ENCODE measurements around the gene FGFBP1. TPM values are rescaled to one million over a fixed set of nuclear protein-coding genes. Genes with fewer than 3 reads are reported as not detected.

The FGFBP1 gene
- total and polyA plus RNA-seq, 2 experiments from 2014 or later = not detected

DNA sequence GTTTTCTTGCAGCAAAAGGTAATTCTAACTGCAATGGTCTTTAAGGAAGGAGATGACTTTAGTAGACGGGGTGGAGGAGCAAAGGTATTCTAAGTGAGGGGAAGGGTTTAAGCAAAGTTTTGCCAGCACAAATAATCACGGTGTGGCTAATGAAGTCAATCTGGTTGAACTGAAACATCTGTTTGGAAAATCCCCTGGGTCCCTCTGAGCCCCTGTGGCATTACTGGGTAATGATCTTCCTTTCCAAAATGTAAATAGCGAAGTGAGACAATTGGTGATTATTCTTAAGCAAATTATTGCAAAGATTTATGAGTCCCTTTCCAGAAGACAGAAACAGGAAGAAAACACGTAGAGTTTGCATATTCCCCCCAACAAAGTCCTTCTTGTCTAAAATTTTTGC, 47.2 kb downstream of the FGFBP1 start:
- Histone ChIP-seq H3K4me1 (ENCODE audit: insufficient read depth) (peaks cover 23% of the 10 kb centered on the region), H3K9me2 (ENCODE audit: insufficient read depth) (no peaks in the 10 kb centered on the region), H4K20me1 (ENCODE audit: insufficient read depth) (no peaks in the 10 kb centered on the region), H3K4me3 (no peak overlapping the region), H3K4me2 (ENCODE audit: unreplicated experiment) (no peak overlapping the region), H3F3A (ENCODE audit: insufficient read depth) (peaks cover 24% of the 10 kb centered on the region), H3K9ac (no peak overlapping the region), H3K79me2 (ENCODE audit: insufficient read depth) (no peaks in the 10 kb centered on the region), H3K27me3 (replicated peaks; ENCODE audit: insufficient read depth) (0 out of 2 replicates have a peak, but pooled peaks cover 5% of the 10 kb centered on the region), H2AFZ (no peak overlapping the region), H3K36me3 (ENCODE audit: low read depth) (no peaks in the 10 kb centered on the region), H3K27ac (no peak overlapping the region), H3K9me3 (ENCODE audit: low read depth) (no peaks in the 10 kb centered on the region)
- WGBS, 2 experiments (ENCODE audit: low coverage in 1 of 2, low lambda C conversion rate in 2 of 2, missing lambda C conversion rate in 2 of 2) = 39 to 50% methylated on average over 4 of the region's 4 CpGs
- TF ChIP-seq EZH2 (IDR thresholded peaks at IDR 0.05; ENCODE audit: insufficient read depth, poor library complexity, severe bottlenecking) (no peak), EZH2phosphoT487 (IDR thresholded peaks at IDR 0.05; ENCODE audit: insufficient read depth, low read depth) (no peak)
- DNase-seq = no peak
- in situ Hi-C loops (cut with MboI) = no loop called here

DNA sequence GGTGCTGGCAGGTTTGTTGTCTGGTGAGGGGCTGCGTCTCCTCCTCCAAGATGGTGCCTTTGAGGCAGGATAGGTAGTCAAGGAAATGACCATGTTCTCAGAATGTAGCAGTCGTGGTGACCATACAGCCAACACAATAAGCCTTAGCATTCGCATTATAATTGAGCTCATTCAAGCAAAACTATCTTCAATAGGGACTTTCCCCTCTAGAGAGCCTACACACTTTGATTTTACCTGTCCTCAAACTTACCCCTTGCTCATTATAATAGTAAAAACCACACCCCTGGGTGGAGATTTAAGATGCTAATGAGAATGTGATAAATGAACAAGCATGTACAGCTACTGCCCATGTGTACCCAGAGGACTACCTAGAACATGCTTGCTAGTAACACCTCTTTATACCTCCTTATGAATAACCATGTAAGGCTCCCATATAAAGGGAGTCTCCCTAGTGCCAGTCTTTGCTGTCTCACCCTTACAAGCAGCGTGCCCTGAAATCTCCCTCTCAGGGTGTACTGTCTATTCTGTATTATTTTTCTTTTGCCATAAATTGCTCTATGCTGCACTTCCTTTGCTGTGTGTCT, 48.2 kb downstream of the FGFBP1 start:
- Histone ChIP-seq H3K79me2 (ENCODE audit: insufficient read depth) (no peaks in the 10 kb centered on the region), H3K36me3 (ENCODE audit: low read depth) (no peaks in the 10 kb centered on the region), H3K4me1 (ENCODE audit: insufficient read depth) (peaks cover 19% of the 10 kb centered on the region), H3K27me3 (replicated peaks; ENCODE audit: insufficient read depth) (0 out of 2 replicates have a peak, but pooled peaks cover 5% of the 10 kb centered on the region), H4K20me1 (ENCODE audit: insufficient read depth) (no peaks in the 10 kb centered on the region), H3F3A (ENCODE audit: insufficient read depth) (peaks cover 17% of the 10 kb centered on the region), H3K9ac (no peak overlapping the region), H3K27ac (no peak overlapping the region), H3K4me2 (ENCODE audit: unreplicated experiment) (no peak overlapping the region), H3K4me3 (no peak overlapping the region), H3K9me2 (ENCODE audit: insufficient read depth) (no peaks in the 10 kb centered on the region), H2AFZ (no peak overlapping the region), H3K9me3 (ENCODE audit: low read depth) (no peaks in the 10 kb centered on the region)
- in situ Hi-C loops (cut with MboI) = no loop called here
- no peak for DNase-seq
- TF ChIP-seq EZH2 (IDR thresholded peaks at IDR 0.05; ENCODE audit: insufficient read depth, poor library complexity, severe bottlenecking) (no peak), EZH2phosphoT487 (IDR thresholded peaks at IDR 0.05; ENCODE audit: insufficient read depth, low read depth) (no peak)
- 84% methylated on average over 4 of the region's 4 CpGs for WGBS, 2 experiments (ENCODE audit: low coverage in 1 of 2, low lambda C conversion rate in 2 of 2, missing lambda C conversion rate in 2 of 2)

DNA sequence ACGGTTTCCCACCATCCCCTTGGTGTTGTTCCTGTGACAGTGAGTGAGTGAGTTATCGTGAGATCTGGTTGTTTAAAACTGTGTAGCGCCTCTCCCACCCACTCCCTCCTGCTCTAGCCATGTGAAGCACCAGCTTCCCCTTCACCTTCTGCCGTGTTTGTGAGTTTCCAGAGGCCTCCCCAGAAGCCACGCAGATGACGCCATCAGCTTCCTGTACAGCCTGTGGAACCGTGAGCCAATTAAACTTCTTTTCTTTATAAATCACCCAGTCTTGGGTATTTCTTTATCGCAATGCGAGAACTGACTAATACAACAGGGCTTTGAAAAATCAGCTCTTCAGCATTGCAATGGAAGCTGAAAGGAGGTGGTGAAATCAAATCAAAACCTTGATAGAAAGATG, 50.0 kb downstream of the FGFBP1 start:
- Histone ChIP-seq H3K4me3 (no peak overlapping the region), H2AFZ (no peak overlapping the region), H3K79me2 (ENCODE audit: insufficient read depth) (no peaks in the 10 kb centered on the region), H3K9ac (no peak overlapping the region), H3K36me3 (ENCODE audit: low read depth) (no peaks in the 10 kb centered on the region), H4K20me1 (ENCODE audit: insufficient read depth) (no peaks in the 10 kb centered on the region), H3K9me3 (ENCODE audit: low read depth) (no peaks in the 10 kb centered on the region), H3K9me2 (ENCODE audit: insufficient read depth) (no peaks in the 10 kb centered on the region), H3K4me1 (ENCODE audit: insufficient read depth) (peaks cover 1% of the 10 kb centered on the region), H3K27ac (no peak overlapping the region), H3K4me2 (ENCODE audit: unreplicated experiment) (no peak overlapping the region), H3F3A (ENCODE audit: insufficient read depth) (peaks cover under 1% of the 10 kb centered on the region; the same call in 1 of the 2 replicates), H3K27me3 (replicated peaks; ENCODE audit: insufficient read depth) (0 out of 2 replicates have a peak, but pooled peaks cover 10% of the 10 kb centered on the region)
- DNase-seq = no peak
- 87 to 91% methylated on average over 9 of the region's 9 CpGs for WGBS, 2 experiments (ENCODE audit: low coverage in 1 of 2, low lambda C conversion rate in 2 of 2, missing lambda C conversion rate in 2 of 2)
- TF ChIP-seq EZH2 (IDR thresholded peaks at IDR 0.05; ENCODE audit: insufficient read depth, poor library complexity, severe bottlenecking) (no peak), EZH2phosphoT487 (IDR thresholded peaks at IDR 0.05; ENCODE audit: insufficient read depth, low read depth) (no peak)
- in situ Hi-C loops (cut with MboI) = loop anchor here (10.0 kb wide), 1 partner anchor 66 kb away; no protein-coding TSS in a partner anchor

Other genes with a start within 250 kb of the FGFBP1 start
- gene BST1, start 235.7 kb downstream of the FGFBP1 start, total RNA-seq (2014; rRNA removed; shearing (Covaris generic)) = 32.6 and 33.3 TPM in 2 replicates
- 24.3 and 28.7 TPM in 2 replicates for gene BST1, start 235.7 kb downstream of the FGFBP1 start, polyA plus RNA-seq (2016; fragmentation: Nextera tagmentation; extraction: Ambion mirVana)
- not detected in 2 replicates for gene CD38, start 160.4 kb downstream of the FGFBP1 start, total RNA-seq (2014; rRNA removed; shearing (Covaris generic))
- gene CD38, start 160.4 kb downstream of the FGFBP1 start, polyA plus RNA-seq (2016; fragmentation: Nextera tagmentation; extraction: Ambion mirVana) = not detected in 2 replicates
- not detected in 2 replicates for gene FGFBP2, start 24.4 kb upstream of the FGFBP1 start, total RNA-seq (2014; rRNA removed; shearing (Covaris generic))
- not detected in 2 replicates for gene FGFBP2, start 24.4 kb upstream of the FGFBP1 start, polyA plus RNA-seq (2016; fragmentation: Nextera tagmentation; extraction: Ambion mirVana)
- gene PROM1, start 145.3 kb upstream of the FGFBP1 start, total RNA-seq (2014; rRNA removed; shearing (Covaris generic)) = not detected in 2 replicates
- not detected in 2 replicates for gene PROM1, start 145.3 kb upstream of the FGFBP1 start, polyA plus RNA-seq (2016; fragmentation: Nextera tagmentation; extraction: Ambion mirVana)

All from GM23248 (cell line).